HCT116 (cell line): ENCODE measurements around the gene THSD8. TPM values are rescaled to one million over a fixed set of nuclear protein-coding genes. Genes with fewer than 3 reads are reported as not detected.

Experiments
- ATAC-seq: fragments of 200-7000 bp; cut with Tn5 transposase; 2 replicates; pipeline ENCODE4 v1.9.1; 2020; ENCODE audit warnings: mild to moderate bottlenecking, moderate library complexity
- BruUV-seq: library from RNA; stranded (reverse); fragments of 400-500 nt; replicated peaks from 2 replicates; lab custom pipeline; 2021; lab: Mats Ljungman, UMichigan
- CTCF ChIA-PET: fragments of 300-600 bp; sonication (Branson Sonifier 250); formaldehyde crosslinking; loops from one replicate; lab custom pipeline; 2021; ENCODE audit warnings: antibody characterized with exemption; lab: Charles Lee
- POLR2A ChIA-PET: fragments of 300-600, 350-600 bp; sonication (Branson Sonifier 250); formaldehyde crosslinking; loops from one replicate; lab custom pipeline; 2021; ENCODE audit warnings: antibody characterized with exemption; lab: Charles Lee
- RAD21 ChIA-PET, 2 experiments: fragments of 300-600 bp; sonication (Branson Sonifier 250); formaldehyde crosslinking; loops; one replicate each; lab custom pipeline; 2023; ENCODE audit warnings: low total read pairs in 2 of 2; ENCODE audit not compliant: uncharacterized antibody in 2 of 2, unreplicated experiment in 2 of 2, low non-redundant PET in 1 of 2; lab: Charles Lee
- DNase-seq: peaks from one replicate; pipeline ENCODE4 v3.0.0-alpha.2; 2010; ENCODE audit warnings: low read depth, low spot score
- H2AFZ ChIP-seq: fragments of 200-600 bp; shearing (Covaris generic), sonication (generic); 2 replicates; pipeline ENCODE4 v1.6.1; 2017; ENCODE audit warnings: low read depth, mixed run types, mixed read lengths, antibody characterized with exemption, low read length; ENCODE audit not compliant: poor library complexity, severe bottlenecking
- H3K27ac ChIP-seq: 2 replicates; pipeline ENCODE4 v1.5.1; 2012; ENCODE audit warnings: low read depth, low read length
- H3K27me3 ChIP-seq: fragments of 200-600 bp; sonication (generic); 2 replicates; pipeline ENCODE4 v1.6.1; 2016; ENCODE audit warnings: mixed run types, low read length, mixed read lengths; ENCODE audit not compliant: insufficient read depth
- H3K36me3 ChIP-seq, 2 experiments: fragments of 200-500 bp in 1 of 2; fragments of 200-600 bp in 1 of 2; sonication (Bioruptor generic) in 1 of 2; sonication (generic) in 1 of 2; 2 replicates each; pipeline versions ENCODE4 v1.5.1 to v1.6.1; 2014 to 2016; ENCODE audit warnings: low read length in 2 of 2, inconsistent platforms in 1 of 2, mixed read lengths in 1 of 2, mixed run types in 1 of 2; ENCODE audit not compliant: insufficient read depth in 2 of 2, control insufficient read depth in 1 of 2
- H3K4me1 ChIP-seq, 2 experiments: fragments of 200-600 bp in 1 of 2; sonication (generic) in 1 of 2; 2 replicates each; pipeline versions ENCODE4 v1.5.1 to v1.6.1; 2012 to 2017; ENCODE audit warnings: low read length in 2 of 2, inconsistent platforms in 1 of 2, mild to moderate bottlenecking in 1 of 2, mixed read lengths in 1 of 2, mixed run types in 1 of 2, moderate library complexity in 1 of 2; ENCODE audit not compliant: insufficient read depth in 2 of 2, control insufficient read depth in 1 of 2
- H3K4me2 ChIP-seq: fragments of 200-600 bp; sonication (generic); 2 replicates; pipeline ENCODE4 v1.6.1; 2017; ENCODE audit warnings: mixed run types, low read length, mixed read lengths
- H3K4me3 ChIP-seq, 2 experiments: fragments of 200-600 bp in 1 of 2; sonication (generic) in 1 of 2; replicated peaks in 1 of 2; 2 replicates each; pipeline ENCODE4 v1.5.1; 2011 to 2016; ENCODE audit warnings: low read length in 2 of 2, control low read depth in 1 of 2, low read depth in 1 of 2, mild to moderate bottlenecking in 1 of 2, mixed read lengths in 1 of 2, mixed run types in 1 of 2
- H3K79me2 ChIP-seq: fragments of 200-600 bp; sonication (generic); 2 replicates; pipeline ENCODE4 v1.6.1; 2017; ENCODE audit warnings: mild to moderate bottlenecking, mixed run types, low read length, moderate library complexity, mixed read lengths; ENCODE audit not compliant: insufficient read depth
- H3K9ac ChIP-seq: fragments of 200-600 bp; sonication (generic); 2 replicates; pipeline ENCODE4 v1.6.1; 2016; ENCODE audit warnings: low read length, mixed read lengths
- H3K9me2 ChIP-seq: fragments of 200-600 bp; sonication (generic), shearing (Covaris generic); 2 replicates; pipeline ENCODE4 v1.6.1; 2017; ENCODE audit warnings: mixed run types, mild to moderate bottlenecking, moderate library complexity; ENCODE audit not compliant: insufficient read depth
- H3K9me3 ChIP-seq, 2 experiments: fragments of 200-500 bp in 1 of 2; fragments of 200-600 bp in 1 of 2; sonication (Bioruptor generic) in 1 of 2; sonication (generic) in 1 of 2; 2 replicates each; pipeline ENCODE4 v1.6.1; 2014 to 2017; ENCODE audit warnings: low read length in 2 of 2, mixed read lengths in 2 of 2, inconsistent platforms in 1 of 2, low read depth in 1 of 2, mild to moderate bottlenecking in 1 of 2, mixed run types in 1 of 2, moderate library complexity in 1 of 2; ENCODE audit not compliant: control insufficient read depth in 1 of 2, insufficient read depth in 1 of 2
- H4K20me1 ChIP-seq: fragments of 200-600 bp; sonication (generic), shearing (Covaris generic); 2 replicates; pipeline ENCODE4 v1.6.1; 2017; ENCODE audit warnings: mixed run types, mild to moderate bottlenecking, moderate library complexity; ENCODE audit not compliant: insufficient read depth
- CTCF ChIP-seq, 3 experiments: fragments of 200-600 bp in 1 of 3; sonication (generic) in 1 of 3; IDR thresholded peaks in 2 of 3; conservative IDR thresholded peaks in 1 of 3; 2 replicates each; pipeline ENCODE4 v1.5.1; 2012 to 2017; ENCODE audit warnings: low read depth in 2 of 3, low read length in 2 of 3, antibody characterized with exemption in 1 of 3, borderline replicate concordance in 1 of 3, control low read depth in 1 of 3, mild to moderate bottlenecking in 1 of 3, mixed read lengths in 1 of 3, mixed run types in 1 of 3, moderate library complexity in 1 of 3; ENCODE audit not compliant: insufficient read depth in 1 of 3
- EGR1 ChIP-seq: IDR thresholded peaks from 2 replicates; pipeline ENCODE4 v1.6.1; 2012; ENCODE audit warnings: low read depth
- ELF1 ChIP-seq: IDR thresholded peaks from 2 replicates; pipeline ENCODE4 v1.6.1; 2012; ENCODE audit warnings: low read depth, borderline replicate concordance
- POLR2AphosphoS5 ChIP-seq: IDR thresholded peaks from 2 replicates; pipeline ENCODE4 v1.6.1; 2011; ENCODE audit warnings: mild to moderate bottlenecking, low read depth, low read length, moderate library complexity
- TCF7L2 ChIP-seq: IDR thresholded peaks from 2 replicates; pipeline ENCODE4 v1.7.0; 2011; ENCODE audit warnings: borderline replicate concordance, inconsistent platforms; ENCODE audit not compliant: insufficient read depth, insufficient read length; ENCODE audit errors: extremely low read depth
- ZBTB33 ChIP-seq: IDR thresholded peaks from 2 replicates; pipeline ENCODE4 v1.6.1; 2011; ENCODE audit warnings: mild to moderate bottlenecking, low read length, moderate library complexity; ENCODE audit not compliant: insufficient replicate concordance; ENCODE audit errors: extremely low read depth
- intact Hi-C: fragments of 100-400 bp; cut with micrococcal nuclease; formaldehyde crosslinking; loops from 2 replicates; pipeline ENCODE4 v1.10.0; 2022
- total RNA-seq: library from RNA; stranded (reverse); gene quantifications from one replicate; pipeline ENCODE4 v1.2.1, GENCODE V29; 2021; ENCODE audit not compliant: unreplicated experiment
- TF ChIP-seq, protein P1 (sequence below): IDR thresholded peaks from 2 replicates; pipeline ENCODE4 v1.6.1; 2012; ENCODE audit warnings: low read depth
- TF ChIP-seq, protein P2 (sequence below): IDR thresholded peaks from 2 replicates; pipeline ENCODE4 v1.6.1; 2012

The THSD8 gene
- total RNA-seq, 1 experiment from 2014 or later, result 33.3 TPM

DNA sequence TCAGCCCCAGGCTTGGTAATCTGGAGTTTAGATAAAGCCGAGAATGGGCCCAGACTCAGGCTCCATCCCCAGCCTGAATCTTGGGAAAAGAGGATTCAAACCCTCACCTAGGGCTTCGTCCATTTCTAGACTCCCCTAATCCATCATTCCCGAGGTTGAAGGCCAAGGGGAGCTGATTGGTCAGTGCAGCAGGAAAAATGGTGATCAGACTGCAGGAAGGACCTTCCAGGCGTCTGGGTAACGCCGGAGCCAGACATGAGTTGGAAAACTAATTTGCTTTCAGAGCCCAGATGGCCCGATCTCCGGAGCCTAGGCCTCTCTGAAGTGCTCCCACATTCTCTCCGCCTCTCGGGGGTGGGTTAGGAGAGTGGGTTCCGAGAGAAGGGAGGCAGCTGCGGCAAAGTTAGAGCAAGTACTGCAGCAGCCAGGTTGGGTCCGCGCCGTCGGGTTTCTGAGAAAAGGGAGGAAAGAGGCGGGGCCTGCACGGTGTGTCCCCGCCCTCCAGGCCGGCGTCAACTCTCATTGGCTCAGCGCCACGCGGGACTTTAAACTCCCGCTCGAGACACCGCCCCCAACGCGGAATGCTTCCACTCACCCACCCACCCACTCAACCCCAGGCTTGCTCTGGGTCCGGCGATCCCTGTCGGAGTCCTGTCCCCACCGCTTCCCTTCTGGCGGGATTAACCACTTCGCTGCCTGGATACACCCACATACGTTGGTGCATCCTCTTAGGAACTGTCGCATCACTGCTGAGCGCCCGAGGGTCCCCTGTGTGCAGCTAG, 33.3 kb downstream of the THSD8 start:
- Histone ChIP-seq H3K4me3 (peak overlapping the region; percentile 65 to 69), H3K79me2 (peaks cover 12% of the 10 kb centered on the region; the same call in 1 of the 2 replicates), H3K27me3 (no peaks in the 10 kb centered on the region), H2AFZ (no peak overlapping the region), H3K9me2 (no peaks in the 10 kb centered on the region), H3K4me2 (peak overlapping the region; percentile 93), H3K36me3 (no peaks in the 10 kb centered on the region), H4K20me1 (no peaks in the 10 kb centered on the region), H3K9me3 (no peaks in the 10 kb centered on the region), H3K9ac (peak overlapping the region; percentile 73), H3K27ac (peak overlapping the region; percentile 89), H3K4me1 (peaks cover 46 to 69% of the 10 kb centered on the region in 2 experiments)
- ChIA-PET CTCF (interaction anchor here (1.3 to 2.6 kb wide), 7 partner anchors 12 to 130 kb away, joined by 3 to 12 read pairs (median 4); no protein-coding TSS in a partner anchor), RAD21 (no interaction called here), POLR2A (interaction anchor here (0.8 to 3.0 kb wide), 4 partner anchors 10 to 60 kb away, joined by 3 to 14 read pairs (median 4); partner anchors contain the start of genes JUNB and RNASEH2A)
- TSS peak; percentile 84 for BruUV-seq
- intact Hi-C loops, result loop anchor here (5.0 kb wide), 2 partner anchors 33 to 118 kb away; partner anchors contain the start of genes PRDX2 and THSD8
- 0 out of 2 replicates have a peak, but pooled peaks have one; percentile 42 for TF ChIP-seq EGR1
- no peak for TF ChIP-seq ELF1
- TF ChIP-seq, protein P1, sequence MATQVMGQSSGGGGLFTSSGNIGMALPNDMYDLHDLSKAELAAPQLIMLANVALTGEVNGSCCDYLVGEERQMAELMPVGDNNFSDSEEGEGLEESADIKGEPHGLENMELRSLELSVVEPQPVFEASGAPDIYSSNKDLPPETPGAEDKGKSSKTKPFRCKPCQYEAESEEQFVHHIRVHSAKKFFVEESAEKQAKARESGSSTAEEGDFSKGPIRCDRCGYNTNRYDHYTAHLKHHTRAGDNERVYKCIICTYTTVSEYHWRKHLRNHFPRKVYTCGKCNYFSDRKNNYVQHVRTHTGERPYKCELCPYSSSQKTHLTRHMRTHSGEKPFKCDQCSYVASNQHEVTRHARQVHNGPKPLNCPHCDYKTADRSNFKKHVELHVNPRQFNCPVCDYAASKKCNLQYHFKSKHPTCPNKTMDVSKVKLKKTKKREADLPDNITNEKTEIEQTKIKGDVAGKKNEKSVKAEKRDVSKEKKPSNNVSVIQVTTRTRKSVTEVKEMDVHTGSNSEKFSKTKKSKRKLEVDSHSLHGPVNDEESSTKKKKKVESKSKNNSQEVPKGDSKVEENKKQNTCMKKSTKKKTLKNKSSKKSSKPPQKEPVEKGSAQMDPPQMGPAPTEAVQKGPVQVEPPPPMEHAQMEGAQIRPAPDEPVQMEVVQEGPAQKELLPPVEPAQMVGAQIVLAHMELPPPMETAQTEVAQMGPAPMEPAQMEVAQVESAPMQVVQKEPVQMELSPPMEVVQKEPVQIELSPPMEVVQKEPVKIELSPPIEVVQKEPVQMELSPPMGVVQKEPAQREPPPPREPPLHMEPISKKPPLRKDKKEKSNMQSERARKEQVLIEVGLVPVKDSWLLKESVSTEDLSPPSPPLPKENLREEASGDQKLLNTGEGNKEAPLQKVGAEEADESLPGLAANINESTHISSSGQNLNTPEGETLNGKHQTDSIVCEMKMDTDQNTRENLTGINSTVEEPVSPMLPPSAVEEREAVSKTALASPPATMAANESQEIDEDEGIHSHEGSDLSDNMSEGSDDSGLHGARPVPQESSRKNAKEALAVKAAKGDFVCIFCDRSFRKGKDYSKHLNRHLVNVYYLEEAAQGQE, result no peak
- TF ChIP-seq TCF7L2, result no peak
- TF ChIP-seq, protein P2, sequence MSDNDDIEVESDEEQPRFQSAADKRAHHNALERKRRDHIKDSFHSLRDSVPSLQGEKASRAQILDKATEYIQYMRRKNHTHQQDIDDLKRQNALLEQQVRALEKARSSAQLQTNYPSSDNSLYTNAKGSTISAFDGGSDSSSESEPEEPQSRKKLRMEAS, result 0 out of 2 replicates have a peak, but pooled peaks have one; percentile 9
- TF ChIP-seq POLR2AphosphoS5, result peak; percentile 67
- no peak for TF ChIP-seq ZBTB33
- no peak for TF ChIP-seq CTCF (IDR thresholded peaks at IDR 0.05 in 2 of 3, conservative IDR thresholded peaks at IDR 0.05 in 1 of 3; ENCODE audit: borderline replicate concordance in 1 of 3, insufficient read depth in 1 of 3, low read depth in 2 of 3, low read length in 2 of 3)
- ATAC-seq, result peak; percentile 37
- DNase-seq, result peak; percentile 69
